H54 (cell line): ENCODE results near the gene CTIF.

ENCODE experiments used
- DNase-seq: peaks from one replicate; pipeline ENCODE4 v3.0.0; 2011; ENCODE audit warnings: low spot score, mixed read lengths; ENCODE audit not compliant: insufficient read length
- FAIRE-seq: peaks from 3 replicates; lab custom pipeline; 2011; peaks lifted over from hg19 to GRCh38; lab: Jason Lieb, UNC
- POLR2A ChIP-seq: IDR thresholded peaks from 2 replicates; pipeline ENCODE4 v1.6.1; 2011; ENCODE audit warnings: low read depth, mild to moderate bottlenecking, low read length

Gene CTIF

DNA sequence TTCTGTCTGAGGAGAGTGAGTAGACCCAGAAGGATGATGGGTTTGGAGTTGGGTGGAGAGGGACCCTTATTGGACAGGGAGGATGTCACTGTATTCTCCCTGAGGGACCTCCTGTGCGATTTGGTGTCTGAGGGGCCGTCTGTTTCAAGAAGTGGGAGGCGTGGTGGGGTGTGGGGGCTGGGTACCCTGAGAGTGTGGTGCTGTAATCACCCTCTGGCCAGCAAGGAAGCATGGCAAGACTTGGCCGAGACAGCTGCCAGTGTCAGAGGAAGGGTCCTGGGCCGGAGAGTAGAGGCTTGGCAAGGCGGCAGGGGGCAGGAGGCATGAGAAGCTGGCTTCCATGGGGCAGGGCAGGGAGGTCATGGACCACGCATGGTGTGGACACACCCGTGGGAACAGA lies 43.1 kb downstream of the CTIF start:
- DNase-seq (no peak), FAIRE-seq (no peak)
- TF ChIP-seq POLR2A: no peak

- DNase-seq (no peak), FAIRE-seq (no peak)
- no peak for TF ChIP-seq POLR2A
Observed at GRCh38 chr18:48582946-48583345, 44.1 kb downstream of the CTIF start.

DNA sequence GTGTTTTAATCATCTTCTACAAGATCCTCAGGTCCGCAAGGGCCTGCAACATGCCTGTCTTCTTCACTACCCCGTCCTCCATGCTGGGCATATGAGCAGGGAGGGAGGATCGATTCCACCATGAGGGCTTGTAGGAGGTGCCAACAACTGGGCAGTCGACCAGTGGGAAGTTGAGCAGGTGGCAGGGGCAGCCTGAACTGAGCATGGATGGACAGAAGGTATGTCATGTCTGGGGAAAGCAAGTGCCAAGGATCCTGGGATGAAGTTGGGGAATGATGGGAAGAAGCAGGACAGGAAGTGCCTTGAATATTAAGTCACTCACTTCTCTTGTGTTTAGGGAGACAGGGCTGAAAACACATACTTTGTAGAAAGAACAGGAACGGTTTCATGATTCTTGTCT lies 44.7 kb downstream of the CTIF start:
- no peak for DNase-seq
- TF ChIP-seq POLR2A: no peak
- no peak for FAIRE-seq

- no peak for TF ChIP-seq POLR2A
- FAIRE-seq: no peak
- peak; percentile 43 for DNase-seq
Observed at GRCh38 chr18:48589797-48590519, 51.1 kb downstream of the CTIF start.

- DNase-seq (peak; percentile 67), FAIRE-seq (peak; percentile 36)
- TF ChIP-seq POLR2A: no peak
Observed at GRCh38 chr18:48590678-48591077, 51.8 kb downstream of the CTIF start.

- no peak for TF ChIP-seq POLR2A
- FAIRE-seq (no peak), DNase-seq (no peak)
Observed at GRCh38 chr18:48592540-48593171, 53.8 kb downstream of the CTIF start.

DNA sequence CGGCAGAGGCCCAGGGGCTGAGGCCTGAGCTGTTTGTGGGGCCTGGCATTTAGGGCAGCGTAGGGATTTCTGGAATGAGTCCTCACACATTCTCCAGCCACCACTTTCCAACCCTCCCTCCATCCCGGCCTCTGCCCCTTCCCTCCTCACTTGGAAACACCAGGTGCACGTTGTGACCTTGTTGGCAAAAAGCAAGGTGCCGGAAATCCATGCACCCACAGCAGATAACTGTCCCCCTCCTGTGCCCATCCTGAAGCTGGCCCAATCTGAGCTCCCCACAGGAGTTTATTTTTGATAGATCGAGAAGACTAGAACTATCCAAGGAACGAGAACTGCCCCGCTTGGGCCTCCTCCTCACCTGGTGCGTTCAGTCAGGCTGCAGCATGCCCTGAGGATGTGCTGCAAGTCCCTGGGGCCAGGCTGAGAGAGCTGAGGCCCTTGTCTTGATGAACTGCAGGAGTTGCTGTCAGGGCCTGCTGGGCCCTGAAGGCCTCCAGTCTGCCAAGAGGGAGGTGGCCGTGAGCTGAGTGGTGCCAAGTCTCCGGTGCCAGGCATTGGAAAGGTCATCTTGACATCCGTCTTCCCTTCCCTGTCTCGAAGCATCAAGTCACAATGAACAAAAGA lies 55.8 kb downstream of the CTIF start:
- no peak for DNase-seq
- no peak for FAIRE-seq
- no peak for TF ChIP-seq POLR2A

DNA sequence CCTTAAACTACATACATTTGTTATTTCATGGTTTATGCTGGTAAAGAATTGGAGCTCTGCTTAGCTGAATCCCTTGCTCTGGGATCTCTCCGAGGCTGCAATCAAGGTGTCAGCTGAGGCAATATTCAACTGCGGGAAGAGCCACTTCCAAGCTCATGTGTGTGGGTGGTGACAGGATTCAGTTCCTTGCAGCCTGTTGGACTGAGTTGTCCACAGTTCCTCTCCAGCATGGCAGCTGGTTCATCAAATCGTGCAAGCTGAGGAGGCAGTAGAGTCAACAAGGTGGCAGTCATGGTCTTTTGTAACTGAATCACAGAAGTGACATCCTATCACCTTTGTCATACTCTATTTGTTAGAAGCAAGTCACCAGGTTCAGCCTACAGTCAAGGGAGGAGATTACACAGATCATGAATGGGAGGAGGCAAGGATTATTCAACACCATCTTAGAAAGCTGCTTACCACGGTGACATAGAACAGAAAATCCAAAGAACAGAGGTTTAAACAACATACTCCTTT lies 56.9 kb downstream of the CTIF start:
- DNase-seq: no peak
- no peak for TF ChIP-seq POLR2A
- FAIRE-seq: no peak

DNA sequence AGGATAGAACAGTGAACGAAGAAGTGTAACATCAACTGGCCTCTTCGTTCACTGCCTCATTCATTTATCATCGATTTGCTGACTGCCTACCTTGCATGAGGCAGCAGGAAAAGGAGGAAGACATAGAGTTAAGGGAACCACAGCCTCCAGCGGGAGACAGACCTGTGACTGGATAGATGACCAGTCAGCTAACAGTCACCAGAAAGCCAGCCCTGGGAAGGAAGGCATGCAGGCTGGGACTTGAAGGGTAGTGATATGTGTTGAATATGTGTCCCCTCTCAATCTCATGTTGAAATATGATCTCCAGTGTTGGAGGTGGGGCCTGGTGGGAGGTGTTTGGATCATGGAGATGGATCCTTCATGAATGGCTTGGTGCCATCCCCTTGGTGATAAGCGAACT lies 58.3 kb downstream of the CTIF start:
- no peak for DNase-seq
- FAIRE-seq: no peak
- TF ChIP-seq POLR2A: no peak

GRCh38 chr18:48597671-48598070 lies 58.8 kb downstream of the CTIF start:
- FAIRE-seq: no peak
- DNase-seq: no peak
- no peak for TF ChIP-seq POLR2A

- no peak for TF ChIP-seq POLR2A
- DNase-seq (no peak), FAIRE-seq (no peak)
Observed at GRCh38 chr18:48599391-48599790, 60.6 kb downstream of the CTIF start.

DNA sequence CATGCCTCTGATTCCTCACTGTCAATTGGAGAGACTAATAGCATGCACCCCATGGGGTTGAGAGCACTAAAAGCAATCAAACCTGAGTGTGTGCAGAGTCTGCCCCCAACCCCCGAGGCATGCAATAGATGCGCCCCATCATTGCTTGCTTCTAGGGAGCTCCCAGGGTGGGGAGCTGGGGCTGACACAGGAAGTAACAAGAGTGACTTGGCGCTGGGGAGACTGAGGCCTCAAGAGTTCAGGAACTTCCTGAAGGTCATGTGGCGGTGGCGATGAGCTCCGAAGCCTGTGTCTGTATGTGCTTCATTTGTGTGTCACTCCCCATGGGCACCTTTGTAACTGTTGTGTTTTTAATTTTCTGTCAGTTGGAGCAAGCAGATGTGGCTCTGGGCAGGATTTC lies 61.2 kb downstream of the CTIF start:
- TF ChIP-seq POLR2A: no peak
- FAIRE-seq (no peak), DNase-seq (no peak)

DNA sequence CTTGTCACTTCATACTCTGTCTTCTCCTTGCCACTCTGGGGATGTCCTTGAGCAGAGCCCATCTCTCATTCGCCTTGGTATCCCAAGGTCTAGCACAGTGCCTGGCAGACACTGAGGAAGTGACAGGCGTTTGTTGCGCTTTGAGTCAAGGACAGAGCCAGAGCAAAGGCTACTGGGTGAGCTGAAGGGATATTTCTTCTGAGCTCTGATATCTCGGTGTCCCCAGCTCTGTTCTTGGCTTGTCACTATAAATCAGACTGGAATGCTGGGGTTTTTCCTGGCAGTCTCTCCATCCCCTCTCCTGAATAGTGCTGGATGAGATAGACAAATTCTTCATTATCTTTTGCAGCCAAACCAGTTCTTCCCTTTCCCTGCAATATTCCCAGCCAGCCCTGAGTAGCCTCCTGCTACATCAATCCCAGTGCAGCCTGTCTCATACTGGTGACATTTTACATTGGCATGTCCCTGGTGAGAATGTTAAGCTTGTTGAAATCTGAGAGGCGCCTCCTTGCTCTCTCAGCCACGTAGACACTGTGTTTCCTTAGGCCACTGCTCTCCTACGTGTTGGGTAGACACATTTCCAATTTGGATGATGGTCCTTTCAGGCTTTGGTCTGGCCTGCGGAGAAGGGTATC lies 61.7 kb downstream of the CTIF start:
- DNase-seq (no peak), FAIRE-seq (no peak)
- no peak for TF ChIP-seq POLR2A

- DNase-seq (no peak), FAIRE-seq (no peak)
- no peak for TF ChIP-seq POLR2A
Observed at GRCh38 chr18:48601343-48601742, 62.5 kb downstream of the CTIF start.
